Neural progenitor cell (in vitro differentiated cells): ENCODE measurements around the gene GLIS1.

Experiments used
- EZH2 ChIP-seq: fragments of 200-600 bp; sonication (generic); IDR thresholded peaks from 2 replicates; pipeline ENCODE4 v1.6.1; 2017; ENCODE audit warnings: antibody characterized with exemption, mild to moderate bottlenecking, moderate library complexity
- EZH2phosphoT487 ChIP-seq: fragments of 200-600 bp; sonication (generic); IDR thresholded peaks from 2 replicates; pipeline ENCODE4 v1.6.1; 2017; ENCODE audit warnings: antibody characterized with exemption
- TF ChIP-seq, protein P1 (sequence below): fragments of 200-600 bp; sonication (generic); IDR thresholded peaks from 2 replicates; pipeline ENCODE4 v1.5.1; 2017; ENCODE audit warnings: antibody characterized with exemption, mild to moderate bottlenecking

DNA sequence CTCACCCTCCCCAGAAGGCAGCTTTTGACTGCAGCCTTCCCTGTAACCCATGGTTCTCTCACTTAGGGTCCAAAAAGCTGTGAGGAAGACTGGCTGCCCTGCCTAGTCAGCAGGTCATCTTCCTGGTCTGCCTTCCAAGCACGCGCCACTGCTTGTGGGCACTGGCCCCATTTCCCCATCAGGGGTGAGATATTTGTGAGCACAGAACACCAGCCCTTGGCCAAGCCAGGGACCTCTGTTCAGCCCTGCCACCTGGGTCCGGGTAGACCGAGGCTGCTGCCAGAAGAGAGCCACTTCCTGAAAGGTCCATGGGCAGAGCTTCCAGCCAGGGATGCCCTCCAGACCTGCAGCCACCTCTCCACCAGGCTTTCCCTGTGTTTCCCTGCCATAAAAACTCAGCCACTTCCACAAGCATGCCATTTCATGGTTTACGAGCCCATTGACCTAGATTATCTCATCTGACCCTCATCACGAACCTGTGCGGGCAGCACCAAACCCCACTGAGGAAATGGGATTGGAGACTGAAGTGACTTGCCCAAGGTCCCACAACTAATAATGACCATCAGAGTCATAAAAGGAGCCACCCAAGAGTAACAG is 40.5 kb downstream of the GLIS1 start:
- TF ChIP-seq EZH2 (no peak), EZH2phosphoT487 (no peak)
- TF ChIP-seq, protein P1, sequence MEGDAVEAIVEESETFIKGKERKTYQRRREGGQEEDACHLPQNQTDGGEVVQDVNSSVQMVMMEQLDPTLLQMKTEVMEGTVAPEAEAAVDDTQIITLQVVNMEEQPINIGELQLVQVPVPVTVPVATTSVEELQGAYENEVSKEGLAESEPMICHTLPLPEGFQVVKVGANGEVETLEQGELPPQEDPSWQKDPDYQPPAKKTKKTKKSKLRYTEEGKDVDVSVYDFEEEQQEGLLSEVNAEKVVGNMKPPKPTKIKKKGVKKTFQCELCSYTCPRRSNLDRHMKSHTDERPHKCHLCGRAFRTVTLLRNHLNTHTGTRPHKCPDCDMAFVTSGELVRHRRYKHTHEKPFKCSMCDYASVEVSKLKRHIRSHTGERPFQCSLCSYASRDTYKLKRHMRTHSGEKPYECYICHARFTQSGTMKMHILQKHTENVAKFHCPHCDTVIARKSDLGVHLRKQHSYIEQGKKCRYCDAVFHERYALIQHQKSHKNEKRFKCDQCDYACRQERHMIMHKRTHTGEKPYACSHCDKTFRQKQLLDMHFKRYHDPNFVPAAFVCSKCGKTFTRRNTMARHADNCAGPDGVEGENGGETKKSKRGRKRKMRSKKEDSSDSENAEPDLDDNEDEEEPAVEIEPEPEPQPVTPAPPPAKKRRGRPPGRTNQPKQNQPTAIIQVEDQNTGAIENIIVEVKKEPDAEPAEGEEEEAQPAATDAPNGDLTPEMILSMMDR, result no peak
